ENCODE data around the gene NLRP12.

- TF ChIP-seq POLR2AphosphoS5 (IDR thresholded peaks at IDR 0.05; ENCODE audit: borderline replicate concordance, low read depth, low read length) (no peak), EZH2 (IDR thresholded peaks at IDR 0.05) (no peak), FOXP2 (optimal IDR thresholded peaks at IDR 0.05; ENCODE audit: control extremely low read depth, extremely low read length, insufficient read depth) (no peak)
Observed at GRCh38 chr19:53809518-53810186, 14.5 kb downstream of the NLRP12 start.

Measured in SK-N-MC (cell line).